GM19238 (cell line): ENCODE measurements around the gene DLG2.

Experiments used
- DNase-seq: peaks from one replicate; pipeline ENCODE4 v3.0.0; 2011; ENCODE audit warnings: low spot score; ENCODE audit not compliant: insufficient read length

DLG2 gene

GRCh38 chr11:85558411-85558810 is 68.7 kb downstream of the DLG2 start:
- no peak for DNase-seq

- no peak for DNase-seq
These were observed 75.3 kb downstream of the DLG2 start for GRCh38 chr11:85551881-85552280.

- DNase-seq = no peak
These were observed 85.5 kb downstream of the DLG2 start for GRCh38 chr11:85541683-85542082.

GRCh38 chr11:85540635-85541205 is 86.4 kb downstream of the DLG2 start:
- DNase-seq = no peak

- no peak for DNase-seq
These were observed 87.0 kb downstream of the DLG2 start for GRCh38 chr11:85540181-85540580.

- no peak for DNase-seq
These were observed 87.4 kb downstream of the DLG2 start for GRCh38 chr11:85539740-85540139.

GRCh38 chr11:85539029-85539689 is 88.0 kb downstream of the DLG2 start:
- DNase-seq = no peak

GRCh38 chr11:85536438-85536837 is 90.7 kb downstream of the DLG2 start:
- DNase-seq = no peak

GRCh38 chr11:85534806-85535205 is 92.3 kb downstream of the DLG2 start:
- no peak for DNase-seq

- no peak for DNase-seq
These were observed 95.8 kb downstream of the DLG2 start for GRCh38 chr11:85531191-85531897.

- no peak for DNase-seq
These were observed 96.5 kb downstream of the DLG2 start for GRCh38 chr11:85530634-85531033.

GRCh38 chr11:85526564-85526963 is 100.6 kb downstream of the DLG2 start:
- DNase-seq = no peak

GRCh38 chr11:85525686-85526085 is 101.5 kb downstream of the DLG2 start:
- DNase-seq = no peak

GRCh38 chr11:85517272-85517671 is 109.9 kb downstream of the DLG2 start:
- no peak for DNase-seq

GRCh38 chr11:85495918-85496317 is 131.2 kb downstream of the DLG2 start:
- no peak for DNase-seq

GRCh38 chr11:85494396-85494795 is 132.7 kb downstream of the DLG2 start:
- no peak for DNase-seq

GRCh38 chr11:85485902-85486301 is 141.2 kb downstream of the DLG2 start:
- no peak for DNase-seq

GRCh38 chr11:85483861-85484260 is 143.3 kb downstream of the DLG2 start:
- DNase-seq = no peak

GRCh38 chr11:85481862-85482261 is 145.3 kb downstream of the DLG2 start:
- no peak for DNase-seq

- DNase-seq = no peak
These were observed 151.3 kb downstream of the DLG2 start for GRCh38 chr11:85475660-85476517.

- DNase-seq = no peak
These were observed 154.2 kb downstream of the DLG2 start for GRCh38 chr11:85472953-85473352.

- no peak for DNase-seq
These were observed 162.9 kb downstream of the DLG2 start for GRCh38 chr11:85464283-85464682.
